Subcutaneous abdominal adipose tissue (tissue), 5 donors: ENCODE measurements around the gene FUT8.
A peak's percentile ranks its signal among the peaks of the same experiment; 100 is the strongest.

Experiments used
- H3K27ac ChIP-seq: one replicate; pipeline ENCODE4 v1.7.0; 2013; ENCODE audit warnings: low read depth, mild to moderate bottlenecking, inconsistent platforms, low read length, moderate library complexity
- H3K27me3 ChIP-seq, 5 donors: one replicate each; pipeline ENCODE4 v1.7.0; 2013; ENCODE audit warnings: low read length in 5 of 5, inconsistent platforms in 1 of 5; ENCODE audit not compliant: control insufficient read depth in 5 of 5, insufficient read depth in 4 of 5
- H3K36me3 ChIP-seq, 5 donors: one replicate each; pipeline ENCODE4 v1.7.0; 2013; ENCODE audit warnings: low read length in 5 of 5; ENCODE audit not compliant: control insufficient read depth in 5 of 5, insufficient read depth in 5 of 5
- H3K4me1 ChIP-seq, 5 donors: one replicate each; pipeline ENCODE4 v1.7.0; 2013; ENCODE audit warnings: low read length in 5 of 5, mild to moderate bottlenecking in 3 of 5, moderate library complexity in 1 of 5; ENCODE audit not compliant: control insufficient read depth in 5 of 5, insufficient read depth in 5 of 5
- H3K4me3 ChIP-seq, 5 donors: one replicate each; pipeline ENCODE4 v1.7.0; 2013; ENCODE audit warnings: low read length in 5 of 5, low read depth in 1 of 5
- H3K9ac ChIP-seq, 5 donors: one replicate each; pipeline ENCODE4 v1.7.0; 2013; ENCODE audit warnings: low read length in 5 of 5, mild to moderate bottlenecking in 4 of 5, moderate library complexity in 3 of 5
- H3K9me3 ChIP-seq, 5 donors: one replicate each; pipeline ENCODE4 v1.7.0; 2013; ENCODE audit warnings: low read length in 5 of 5; ENCODE audit not compliant: control insufficient read depth in 5 of 5
- donor health status: healthy.
- donor health status: healthy.
- donor health status: healthy.
- donor health status: healthy.
- donor health status: healthy.

The FUT8 gene

GRCh38 chr14:65387171-65387570 lies 25.4 kb upstream of the FUT8 start:
- no peaks in the 10 kb centered on the region for H3K4me1 ChIP-seq
- H3K9me3 ChIP-seq = no peaks in the 10 kb centered on the region
- H3K27me3 ChIP-seq = no peaks in the 10 kb centered on the region
- H3K27ac ChIP-seq = no peak overlapping the region
- H3K4me3 ChIP-seq = no peak overlapping the region
- H3K36me3 ChIP-seq = no peaks in the 10 kb centered on the region
- no peak overlapping the region for H3K9ac ChIP-seq

GRCh38 chr14:65387628-65388027 lies 24.9 kb upstream of the FUT8 start:
- Histone ChIP-seq H3K36me3 (no peaks in the 10 kb centered on the region), H3K4me1 (no peaks in the 10 kb centered on the region), H3K27ac (no peak overlapping the region), H3K9me3 (no peaks in the 10 kb centered on the region), H3K27me3 (no peaks in the 10 kb centered on the region), H3K4me3 (no peak overlapping the region), H3K9ac (no peak overlapping the region)

DNA sequence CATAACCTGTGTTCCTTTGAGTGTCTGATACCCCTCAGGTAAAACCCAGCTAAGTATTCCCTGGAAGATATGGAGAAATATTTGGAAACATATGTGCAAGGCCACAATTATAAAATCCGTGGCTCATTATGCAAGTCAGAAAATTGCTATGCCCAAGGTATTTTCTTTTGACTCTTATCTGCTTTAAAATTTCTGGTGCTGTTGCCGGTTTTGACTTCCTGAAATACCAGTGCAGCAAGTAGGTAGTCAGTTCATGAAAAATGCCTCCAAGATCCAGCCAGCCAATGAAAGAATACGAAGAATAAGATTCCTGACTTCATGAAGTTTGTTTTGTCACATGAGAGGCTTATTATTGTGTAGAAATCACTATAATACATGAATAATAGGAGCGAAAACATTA lies 20.2 kb upstream of the FUT8 start:
- Histone ChIP-seq H3K4me1 (no peaks in the 10 kb centered on the region), H3K4me3 (no peak overlapping the region), H3K9ac (no peak overlapping the region), H3K36me3 (no peaks in the 10 kb centered on the region), H3K27me3 (no peaks in the 10 kb centered on the region), H3K9me3 (peaks cover 0 to 15% (median 10%) of the 10 kb centered on the region in 5 donors), H3K27ac (no peak overlapping the region)

DNA sequence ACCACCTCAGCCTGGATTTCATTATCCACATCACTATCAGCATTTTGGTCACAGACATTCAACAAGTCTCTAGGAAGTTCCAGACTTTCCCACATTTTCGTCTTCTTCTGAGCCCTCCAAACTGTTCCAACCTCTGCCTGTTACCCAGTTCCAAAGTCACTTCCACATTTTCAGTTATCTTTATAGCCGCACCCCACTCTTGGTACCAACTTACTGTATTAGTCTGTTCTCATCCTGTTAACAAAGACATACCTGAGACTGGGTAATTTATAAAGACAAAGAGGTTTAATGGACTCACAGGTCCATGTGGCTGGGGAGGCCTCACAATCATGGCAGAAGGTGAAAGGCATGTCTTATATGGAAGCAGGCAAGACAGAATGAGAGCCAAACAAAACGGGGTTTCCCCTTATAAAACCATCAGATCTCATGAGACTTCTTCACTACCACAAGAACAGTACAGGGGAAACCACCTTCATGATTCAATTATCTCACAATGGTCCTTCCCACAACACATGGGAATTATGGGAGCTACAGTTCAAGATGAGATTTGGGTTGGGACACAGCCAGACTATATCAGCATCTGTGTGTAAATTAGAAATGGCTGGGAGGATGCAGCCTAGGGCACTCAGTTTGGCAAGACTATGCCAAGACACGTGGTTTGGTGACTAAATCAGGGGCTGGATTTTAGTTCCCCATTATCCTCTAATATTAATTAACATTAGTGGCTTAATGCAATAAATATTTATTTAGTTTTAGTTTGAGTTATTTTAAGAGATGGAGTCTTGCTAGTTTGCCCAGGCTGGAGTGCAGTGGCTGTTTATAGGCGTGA lies 16.2 kb upstream of the FUT8 start:
- Histone ChIP-seq H3K9me3 (peaks cover 0 to 15% (median 10%) of the 10 kb centered on the region in 5 donors), H3K4me3 (no peak overlapping the region), H3K27ac (no peak overlapping the region), H3K9ac (no peak overlapping the region), H3K4me1 (no peaks in the 10 kb centered on the region), H3K36me3 (no peaks in the 10 kb centered on the region), H3K27me3 (no peaks in the 10 kb centered on the region)

DNA sequence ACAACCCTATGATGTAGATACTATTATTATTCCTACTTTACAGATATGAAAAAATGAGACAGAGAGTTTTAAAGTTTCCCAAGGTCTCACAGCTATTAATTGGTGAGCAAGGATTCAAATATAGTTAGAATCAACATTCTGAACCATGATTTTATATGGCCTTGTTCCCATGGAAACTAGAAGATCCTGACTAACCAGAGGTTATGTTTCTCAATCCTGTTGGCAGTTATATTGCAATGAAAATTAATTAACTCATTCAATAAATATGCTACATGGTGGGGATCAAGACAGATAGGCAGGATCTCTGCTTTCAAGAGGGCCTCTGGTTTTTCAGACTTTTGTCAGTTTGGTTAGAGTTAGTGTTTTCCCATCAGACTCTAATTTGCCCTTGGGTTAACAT lies 9.3 kb upstream of the FUT8 start:
- no peak overlapping the region for H3K9ac ChIP-seq
- H3K4me3 ChIP-seq = no peak overlapping the region
- no peaks in the 10 kb centered on the region for H3K27me3 ChIP-seq
- H3K9me3 ChIP-seq = no peaks in the 10 kb centered on the region
- no peaks in the 10 kb centered on the region for H3K4me1 ChIP-seq
- H3K27ac ChIP-seq = no peak overlapping the region
- no peaks in the 10 kb centered on the region for H3K36me3 ChIP-seq

GRCh38 chr14:65408113-65408512 lies 4.4 kb upstream of the FUT8 start:
- Histone ChIP-seq H3K27ac (no peak overlapping the region), H3K27me3 (no peaks in the 10 kb centered on the region)

DNA sequence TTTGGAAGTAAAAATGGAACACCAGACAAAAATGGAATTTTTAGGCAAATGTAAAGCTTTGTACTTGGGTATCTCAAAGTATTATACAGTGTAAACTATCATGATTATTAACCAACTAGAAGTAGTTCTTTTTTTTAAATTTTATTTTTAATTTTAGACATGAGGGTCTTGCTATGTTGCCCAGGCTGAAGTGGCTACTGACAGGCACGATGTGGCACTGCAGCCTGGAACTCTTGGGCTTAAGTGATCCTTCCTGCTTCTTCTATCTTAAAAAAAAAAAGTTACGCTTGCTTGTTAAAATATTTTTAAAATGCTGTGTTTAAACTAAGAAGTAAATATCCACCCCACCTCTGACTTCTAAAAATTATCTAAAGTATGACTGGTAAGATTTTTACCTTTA lies 1.9 kb upstream of the FUT8 start:
- no peaks in the 10 kb centered on the region for H3K36me3 ChIP-seq
- no peaks in the 10 kb centered on the region for H3K27me3 ChIP-seq
- H3K4me1 ChIP-seq = peaks cover 0 to 32% (median 21%) of the 10 kb centered on the region in 5 donors
- no peak overlapping the region for H3K9ac ChIP-seq
- no peaks in the 10 kb centered on the region for H3K9me3 ChIP-seq
- H3K27ac ChIP-seq = no peak overlapping the region
- no peak overlapping the region for H3K4me3 ChIP-seq

More at GRCh38 chr14:65408113-65408512, 4.4 kb upstream of the FUT8 start:
- H3K4me3 ChIP-seq = no peak overlapping the region
- H3K9ac ChIP-seq = no peak overlapping the region
- H3K9me3 ChIP-seq = no peaks in the 10 kb centered on the region
- peaks cover 0 to 12% (median 6%) of the 10 kb centered on the region in 5 donors for H3K4me1 ChIP-seq
- no peaks in the 10 kb centered on the region for H3K36me3 ChIP-seq

DNA sequence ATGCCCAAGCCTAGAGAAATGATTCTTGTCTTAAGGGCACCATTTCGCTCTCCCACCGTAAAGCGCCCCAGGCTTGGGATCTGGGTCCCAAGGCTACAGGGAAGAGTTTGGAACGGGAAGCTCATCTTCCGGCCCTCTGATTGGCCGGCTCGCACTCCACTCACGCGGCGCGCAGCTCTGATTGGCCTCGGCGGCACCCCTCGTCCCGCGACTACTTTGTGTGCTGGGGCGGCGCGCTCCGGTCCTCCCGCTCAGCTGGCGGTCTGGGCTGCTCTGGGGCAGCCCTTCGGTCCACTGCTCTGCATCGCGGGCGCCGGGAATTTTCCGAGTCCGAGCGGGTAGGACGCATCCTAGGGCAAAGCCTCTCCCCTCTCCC lies 886 bp upstream of the FUT8 start:
- Histone ChIP-seq H3K27ac (peak overlapping the region; percentile 81), H3K27me3 (no peaks in the 10 kb centered on the region), H3K4me3 (peak overlapping the region; percentile 66 to 92 (median 87)), H3K4me1 (peaks cover 0 to 32% (median 21%) of the 10 kb centered on the region in 5 donors), H3K9me3 (no peaks in the 10 kb centered on the region), H3K36me3 (no peaks in the 10 kb centered on the region), H3K9ac (peak overlapping the region; percentile 75 to 89 (median 84))

DNA sequence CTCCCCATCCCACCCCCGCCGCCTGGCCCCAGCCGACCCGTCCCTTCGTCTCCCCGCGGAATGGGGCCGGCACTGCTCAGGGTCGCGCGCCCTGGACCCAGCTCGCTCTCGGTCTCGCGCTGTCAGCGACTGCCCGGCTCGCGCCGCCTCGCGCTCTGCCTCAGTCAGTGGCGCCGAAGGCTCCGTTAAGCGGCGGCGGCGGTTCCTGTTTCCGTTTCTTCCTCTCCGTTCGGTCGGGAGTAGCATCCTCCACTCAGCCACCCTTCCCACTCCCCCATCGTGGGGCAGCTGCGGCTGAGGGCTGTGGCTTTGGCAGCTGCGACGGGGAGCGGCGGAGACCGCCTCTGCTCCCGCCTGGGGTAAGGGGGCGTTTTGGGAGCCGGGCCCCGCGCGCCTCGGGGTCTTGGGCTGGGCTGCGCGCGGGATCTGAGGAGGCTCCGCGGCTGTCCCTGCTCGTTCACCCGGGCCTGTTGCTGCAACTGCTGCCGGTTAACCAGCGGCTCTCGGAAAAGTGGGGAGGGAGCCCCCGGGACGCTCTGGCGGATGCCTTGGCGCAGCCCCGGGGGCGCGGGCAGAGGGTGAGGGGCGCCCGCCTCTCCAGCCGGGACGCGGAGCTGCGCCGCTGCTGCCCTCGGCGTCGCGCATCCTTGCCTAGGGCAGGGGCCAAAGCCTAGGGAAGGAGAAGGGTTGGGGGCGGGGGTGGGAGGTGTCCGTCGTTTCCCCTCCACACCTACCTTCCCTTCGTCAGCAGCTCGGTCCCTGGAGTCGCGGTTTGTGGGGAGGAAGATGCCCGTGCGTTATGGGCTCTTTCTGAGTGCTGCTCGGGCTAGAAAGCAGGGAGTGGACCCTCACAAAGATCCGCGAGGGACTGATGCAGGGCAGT lies 567 bp downstream of the FUT8 start:
- no peaks in the 10 kb centered on the region for H3K9me3 ChIP-seq
- peak overlapping the region in 4 of 5 donors; percentile 56 to 79 (median 65) for H3K9ac ChIP-seq
- peaks cover 0 to 32% (median 21%) of the 10 kb centered on the region in 5 donors for H3K4me1 ChIP-seq
- peak overlapping the region; percentile 50 for H3K27ac ChIP-seq
- no peaks in the 10 kb centered on the region for H3K36me3 ChIP-seq
- H3K4me3 ChIP-seq = peak overlapping the region; percentile 78 to 96 (median 87)
- H3K27me3 ChIP-seq = no peaks in the 10 kb centered on the region

- Histone ChIP-seq H3K9ac (peak overlapping the region in 2 of 5 donors; percentile 59 to 79), H3K27me3 (no peaks in the 10 kb centered on the region), H3K4me3 (peak overlapping the region; percentile 78 to 96 (median 87)), H3K27ac (peak overlapping the region; percentile 50), H3K4me1 (peaks cover 0 to 32% (median 21%) of the 10 kb centered on the region in 5 donors), H3K36me3 (no peaks in the 10 kb centered on the region), H3K9me3 (no peaks in the 10 kb centered on the region)
Observed at GRCh38 chr14:65413739-65414045, 1.2 kb downstream of the FUT8 start.
